HG03025 (cell line): Measurements from ENCODE around the gene PTS.
A peak's percentile ranks its signal among the peaks of the same experiment; 100 is the strongest.
"Not testable (repeated sequence)": the region's sequence is repeated elsewhere in the genome, so short reads cannot be mapped to it uniquely, and the experiment has no call there.

Experiments used
- ATAC-seq: cut with Tn5 transposase; IDR thresholded peaks from one replicate; pipeline ENCODE4 v1.9.1; 2021; ENCODE audit warnings: mild to moderate bottlenecking, moderate library complexity; ENCODE audit not compliant: unreplicated experiment, low FRiP score

PTS gene

GRCh38 chr11:112226062-112226830 is at the start of gene PTS:
PTS (plus strand) TSS chr11:112226428; CDS start chr11:112226444, 16 bp downstream.
- ATAC-seq, result peak; percentile 95

GRCh38 chr11:112177589-112177988 is 48.6 kb upstream of the PTS start:
- no peak for ATAC-seq

- no peak for ATAC-seq
Observed at GRCh38 chr11:112178428-112178827, 47.8 kb upstream of the PTS start.

GRCh38 chr11:112178936-112179335 is 47.3 kb upstream of the PTS start:
- ATAC-seq, result no peak

- no peak for ATAC-seq
Observed at GRCh38 chr11:112179601-112180000, 46.6 kb upstream of the PTS start.

- no peak for ATAC-seq
Observed at GRCh38 chr11:112182867-112183266, 43.4 kb upstream of the PTS start.

GRCh38 chr11:112185883-112186282 is 40.3 kb upstream of the PTS start:
- ATAC-seq, result no peak

- ATAC-seq, result no peak
Observed at GRCh38 chr11:112186304-112186703, 39.9 kb upstream of the PTS start.

GRCh38 chr11:112195113-112195512 is 31.1 kb upstream of the PTS start:
- not testable (repeated sequence) for ATAC-seq

- ATAC-seq, result no peak
Observed at GRCh38 chr11:112195951-112196351, 30.3 kb upstream of the PTS start.

GRCh38 chr11:112196519-112197087 is 29.6 kb upstream of the PTS start:
- no peak for ATAC-seq

GRCh38 chr11:112199101-112199500 is 27.1 kb upstream of the PTS start:
- not testable (repeated sequence) for ATAC-seq

- ATAC-seq, result no peak
Observed at GRCh38 chr11:112200252-112200651, 26.0 kb upstream of the PTS start.

GRCh38 chr11:112206071-112206470 is 20.2 kb upstream of the PTS start:
- no peak for ATAC-seq

GRCh38 chr11:112210890-112211289 is 15.3 kb upstream of the PTS start:
- no peak for ATAC-seq

GRCh38 chr11:112211536-112211935 is 14.7 kb upstream of the PTS start:
- ATAC-seq, result no peak

GRCh38 chr11:112212290-112212689 is 13.9 kb upstream of the PTS start:
- no peak for ATAC-seq

- no peak for ATAC-seq
Observed at GRCh38 chr11:112212710-112213109, 13.5 kb upstream of the PTS start.

- no peak for ATAC-seq
Observed at GRCh38 chr11:112213753-112214152, 12.5 kb upstream of the PTS start.

GRCh38 chr11:112215621-112216020 is 10.6 kb upstream of the PTS start:
- ATAC-seq, result no peak

- ATAC-seq, result no peak
Observed at GRCh38 chr11:112216561-112217105, 9.6 kb upstream of the PTS start.
